COLO668 (cell line): ENCODE measurements around the gene FBXO44.

ENCODE experiments used
- DNase-seq: peaks from one replicate; lab custom pipeline; 2025; ENCODE audit not compliant: unreplicated experiment; lab: John Stamatoyannopoulos, UW

The FBXO44 gene

GRCh38 chr1:11638121-11638520, 16.6 kb upstream of the FBXO44 start:
- DNase-seq, result no peak

- no peak for DNase-seq
Observed at GRCh38 chr1:11639372-11639771, 15.3 kb upstream of the FBXO44 start.

- DNase-seq, result no peak
Observed at GRCh38 chr1:11640101-11640500, 14.6 kb upstream of the FBXO44 start.

GRCh38 chr1:11640944-11641343, 13.7 kb upstream of the FBXO44 start:
- no peak for DNase-seq

- DNase-seq, result no peak
Observed at GRCh38 chr1:11641776-11642305, 12.8 kb upstream of the FBXO44 start.

- peak; percentile 72 for DNase-seq
Observed at GRCh38 chr1:11642418-11643017, 12.2 kb upstream of the FBXO44 start.

- DNase-seq, result no peak
Observed at GRCh38 chr1:11643782-11644181, 10.9 kb upstream of the FBXO44 start.

- no peak for DNase-seq
Observed at GRCh38 chr1:11645270-11645669, 9.4 kb upstream of the FBXO44 start.

GRCh38 chr1:11645670-11646265, 8.9 kb upstream of the FBXO44 start:
- DNase-seq, result peak; percentile 92

- DNase-seq, result no peak
Observed at GRCh38 chr1:11646317-11646716, 8.4 kb upstream of the FBXO44 start.

- no peak for DNase-seq
Observed at GRCh38 chr1:11647333-11647732, 7.3 kb upstream of the FBXO44 start.

GRCh38 chr1:11648039-11648438, 6.6 kb upstream of the FBXO44 start:
- DNase-seq, result no peak

GRCh38 chr1:11648732-11649158, 5.9 kb upstream of the FBXO44 start:
- no peak for DNase-seq

- DNase-seq, result no peak
Observed at GRCh38 chr1:11649237-11649623, 5.4 kb upstream of the FBXO44 start.

GRCh38 chr1:11649624-11650330, 4.9 kb upstream of the FBXO44 start:
- no peak for DNase-seq

- peak; percentile 88 for DNase-seq
Observed at GRCh38 chr1:11650331-11650991, 4.2 kb upstream of the FBXO44 start.

GRCh38 chr1:11651017-11651416, 3.7 kb upstream of the FBXO44 start:
- no peak for DNase-seq

- DNase-seq, result no peak
Observed at GRCh38 chr1:11652203-11652780, 2.4 kb upstream of the FBXO44 start.

- DNase-seq, result peak; percentile 43
Observed at GRCh38 chr1:11653101-11653860, 1.4 kb upstream of the FBXO44 start.

GRCh38 chr1:11653861-11654136, 878 bp upstream of the FBXO44 start:
- DNase-seq, result no peak
